Gastrocnemius medialis (tissue), 4 donors: ENCODE results near the gene CMKLR1. TPM values are rescaled to one million over a fixed set of nuclear protein-coding genes. Genes with fewer than 3 reads are reported as not detected.

Experiments
- ATAC-seq, 2 donors: fragments of 150-250 bp; one replicate each; pipeline ENCODE4 v1.9.1; 2016
- DNase-seq, 2 donors: peaks; one replicate each; pipeline ENCODE4 v3.0.0-alpha.2; 2019
- H3K27ac ChIP-seq, 4 donors: fragments of 200-600 bp; sonication (generic); 1 replicate in 1 of 4; 2 replicates in 3 of 4; pipeline ENCODE4 v1.5.1; 2016 to 2018; ENCODE audit warnings: mild to moderate bottlenecking in 2 of 4, moderate library complexity in 1 of 4
- H3K27me3 ChIP-seq, 3 donors: fragments of 200-600 bp; sonication (generic) in 2 of 3; 1 replicate in 1 of 3; 2 replicates in 2 of 3; pipeline versions ENCODE4 v1.5.1 to v1.6.0; 2016 to 2019; ENCODE audit warnings: mild to moderate bottlenecking in 1 of 3, moderate library complexity in 1 of 3
- H3K36me3 ChIP-seq, 2 donors: fragments of 200-600 bp; sonication (generic) in 1 of 2; one replicate each; pipeline ENCODE4 v1.5.1; 2017 to 2018
- H3K4me1 ChIP-seq, 2 donors: fragments of 200-600 bp; sonication (generic) in 1 of 2; one replicate each; pipeline ENCODE4 v1.5.1; 2016 to 2017; ENCODE audit warnings: mild to moderate bottlenecking in 2 of 2
- H3K4me3 ChIP-seq, 4 donors: fragments of 200-600 bp; sonication (generic) in 3 of 4; 1 replicate in 1 of 4; 2 replicates in 3 of 4; pipeline ENCODE4 v1.5.1; 2016 to 2019; ENCODE audit warnings: mild to moderate bottlenecking in 2 of 4
- H3K9me3 ChIP-seq, 3 donors: fragments of 200-600 bp; sonication (generic) in 2 of 3; 1 replicate in 1 of 3; 2 replicates in 2 of 3; pipeline ENCODE4 v1.5.1; 2016 to 2019
- CTCF ChIP-seq, 5 experiments: fragments of 450-650 bp in 3 of 5; fragments of 200-600 bp in 2 of 5; sonication (generic) in 2 of 5; IDR thresholded peaks in 4 of 5; conservative IDR thresholded peaks in 1 of 5; 1 replicate in 4 of 5; 2 replicates in 1 of 5; pipeline ENCODE4 v1.5.1; 2016 to 2019; ENCODE audit warnings: antibody characterized with exemption in 5 of 5, mild to moderate bottlenecking in 3 of 5, moderate library complexity in 3 of 5
- POLR2A ChIP-seq, 2 donors: fragments of 450-650 bp; IDR thresholded peaks; one replicate each; pipeline ENCODE4 v1.6.1; 2017; ENCODE audit warnings: antibody characterized with exemption in 2 of 2, mild to moderate bottlenecking in 2 of 2, moderate library complexity in 2 of 2
- in situ Hi-C, 4 donors: fragments of 200-750 bp; cut with MboI; loops; one replicate each; pipeline versions ENCODE4 v1.15.0 to v1.8.0; 2017; ENCODE audit warnings: low sequenced_read_pairs in 4 of 4
- intact Hi-C: fragments of 100-400 bp; cut with DNase I; formaldehyde crosslinking; loops from one replicate; pipeline ENCODE4 v1.15.1; 2023; ENCODE audit warnings: low total_unique reads
- total RNA-seq, 4 donors: library from RNA; depleted of rRNA; stranded (reverse); fragments of >200 nt; gene quantifications; one replicate each; pipeline versions ENCODE4 v1.1.0 to v1.2.3, GENCODE V29; 2016

CMKLR1 gene
- total RNA-seq, 4 donors from 2014 or later = 2.5 to 5.6 (median 4.4) TPM

DNA sequence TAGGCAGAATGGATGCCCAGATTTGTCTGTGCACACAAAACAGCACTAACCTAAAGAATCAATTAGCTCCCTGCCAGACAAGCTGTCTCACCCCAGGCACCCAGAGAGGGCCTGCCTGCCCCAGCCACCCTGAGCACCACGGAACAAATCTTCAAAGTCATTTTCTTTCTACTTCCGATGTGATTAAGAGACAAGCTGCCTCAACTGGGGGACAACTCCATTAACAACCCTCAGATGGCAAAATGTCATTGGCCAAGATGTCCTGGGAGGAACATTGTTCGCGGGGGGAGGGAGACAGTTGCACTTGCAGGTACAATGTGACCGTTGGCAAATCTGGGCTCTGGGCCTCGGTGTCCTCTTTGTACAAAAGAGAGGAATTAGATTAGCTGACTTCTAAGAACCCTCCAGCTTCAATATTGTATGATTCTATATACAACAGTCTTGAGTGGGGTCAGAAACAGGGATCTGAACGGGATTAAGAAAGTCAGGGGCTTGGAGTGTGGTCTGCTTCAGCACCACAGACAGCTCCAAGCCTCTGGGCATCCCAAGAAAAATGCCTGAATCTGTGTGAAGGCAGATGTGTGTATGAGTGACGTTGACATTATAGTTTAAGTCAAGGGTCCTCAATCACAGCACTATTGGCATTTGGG lies 42.8 kb upstream of the CMKLR1 start:
- DNase-seq (no peak), ATAC-seq (no peak)
- in situ Hi-C loops (no loop called here), intact Hi-C loops (no loop called here)
- Histone ChIP-seq H3K36me3 (no peaks in the 10 kb centered on the region), H3K4me1 (no peaks in the 10 kb centered on the region), H3K27ac (no peak overlapping the region), H3K27me3 (no peaks in the 10 kb centered on the region), H3K9me3 (no peaks in the 10 kb centered on the region), H3K4me3 (no peak overlapping the region)
- no peak for TF ChIP-seq POLR2A (IDR thresholded peaks at IDR 0.05)
- no peak for TF ChIP-seq CTCF (IDR thresholded peaks at IDR 0.05 in 4 of 5, conservative IDR thresholded peaks at IDR 0.05 in 1 of 5)

DNA sequence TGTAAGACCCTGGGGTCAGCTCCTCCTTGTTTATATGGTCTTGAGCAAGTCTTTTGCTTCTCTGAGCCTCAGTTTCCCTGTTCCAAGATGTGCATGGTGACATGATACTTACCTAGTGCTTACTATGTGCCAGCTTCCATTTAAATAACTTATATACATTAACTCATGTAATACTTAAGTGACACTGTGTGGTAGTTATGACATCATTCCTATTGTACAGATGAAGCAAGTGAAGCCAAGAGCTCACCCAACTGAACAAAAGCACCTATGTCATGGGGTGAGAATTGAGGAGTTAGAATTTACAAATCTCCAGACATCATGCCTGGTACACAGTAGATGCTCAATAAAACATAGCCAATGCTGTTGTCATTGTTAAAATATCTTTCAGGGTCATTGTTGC lies 41.3 kb upstream of the CMKLR1 start:
- Histone ChIP-seq H3K4me3 (no peak overlapping the region), H3K36me3 (no peaks in the 10 kb centered on the region), H3K9me3 (no peaks in the 10 kb centered on the region), H3K27ac (no peak overlapping the region), H3K4me1 (no peaks in the 10 kb centered on the region), H3K27me3 (no peaks in the 10 kb centered on the region)
- ATAC-seq (no peak), DNase-seq (no peak)
- TF ChIP-seq POLR2A (IDR thresholded peaks at IDR 0.05) = no peak
- no peak for TF ChIP-seq CTCF (IDR thresholded peaks at IDR 0.05 in 4 of 5, conservative IDR thresholded peaks at IDR 0.05 in 1 of 5)
- intact Hi-C loops (no loop called here), in situ Hi-C loops (no loop called here)

GRCh38 chr12:108379823-108380222 lies 40.7 kb upstream of the CMKLR1 start:
- no peaks in the 10 kb centered on the region for H3K9me3 ChIP-seq
- no peak for ATAC-seq
- H3K4me3 ChIP-seq = no peak overlapping the region
- in situ Hi-C loops = no loop called here
- TF ChIP-seq CTCF (IDR thresholded peaks at IDR 0.05 in 4 of 5, conservative IDR thresholded peaks at IDR 0.05 in 1 of 5) (no peak), POLR2A (IDR thresholded peaks at IDR 0.05) (no peak)
- no peaks in the 10 kb centered on the region for H3K36me3 ChIP-seq
- intact Hi-C loops = no loop called here
- no peak for DNase-seq
- H3K27me3 ChIP-seq = no peaks in the 10 kb centered on the region
- no peak overlapping the region for H3K27ac ChIP-seq
- no peaks in the 10 kb centered on the region for H3K4me1 ChIP-seq

GRCh38 chr12:108378926-108379325 lies 39.8 kb upstream of the CMKLR1 start:
- Histone ChIP-seq H3K36me3 (no peaks in the 10 kb centered on the region), H3K27me3 (no peaks in the 10 kb centered on the region), H3K4me3 (no peak overlapping the region), H3K27ac (no peak overlapping the region), H3K4me1 (no peaks in the 10 kb centered on the region), H3K9me3 (peaks cover 0 to 9% (median 0%) of the 10 kb centered on the region in 3 donors)
- no peak for ATAC-seq
- intact Hi-C loops = no loop called here
- TF ChIP-seq CTCF (IDR thresholded peaks at IDR 0.05 in 4 of 5, conservative IDR thresholded peaks at IDR 0.05 in 1 of 5) (no peak), POLR2A (IDR thresholded peaks at IDR 0.05) (no peak)
- in situ Hi-C loops = no loop called here
- no peak for DNase-seq

DNA sequence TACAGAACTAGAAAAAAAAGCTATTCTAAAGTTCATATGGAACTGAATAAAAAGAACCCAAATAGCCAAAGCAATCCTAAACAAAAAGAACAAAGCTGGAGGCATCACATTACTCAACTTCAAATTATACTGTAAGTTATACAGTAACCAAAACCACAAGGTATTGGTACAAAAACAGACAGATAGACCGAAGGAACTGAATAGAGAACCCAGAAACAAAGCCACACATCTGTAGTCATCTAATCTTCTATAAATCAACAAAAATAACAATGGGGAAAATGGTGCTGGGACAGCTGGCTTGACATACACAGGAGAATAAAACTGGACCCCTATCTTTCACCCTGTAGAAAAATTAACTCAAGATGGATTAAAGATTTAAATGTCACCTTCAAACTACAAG lies 38.1 kb upstream of the CMKLR1 start:
- no peak overlapping the region for H3K27ac ChIP-seq
- TF ChIP-seq POLR2A (IDR thresholded peaks at IDR 0.05) (no peak), CTCF (IDR thresholded peaks at IDR 0.05 in 4 of 5, conservative IDR thresholded peaks at IDR 0.05 in 1 of 5) (no peak)

More for the DNA sequence above, 38.1 kb upstream of the CMKLR1 start:
- in situ Hi-C loops (no loop called here), intact Hi-C loops (no loop called here)
- Histone ChIP-seq H3K4me1 (no peaks in the 10 kb centered on the region), H3K9me3 (peaks cover 0 to 12% (median 0%) of the 10 kb centered on the region in 3 donors), H3K4me3 (no peak overlapping the region), H3K27me3 (no peaks in the 10 kb centered on the region), H3K36me3 (no peaks in the 10 kb centered on the region)
- DNase-seq (no peak), ATAC-seq (no peak)
